NB4 (cell line): ENCODE results near the gene COL16A1.

Experiments used
- POLR2A ChIP-seq: IDR thresholded peaks from 2 replicates; pipeline ENCODE4 v1.6.1; 2011; ENCODE audit warnings: mild to moderate bottlenecking; ENCODE audit not compliant: insufficient read length; ENCODE audit errors: extremely low read depth
- TF ChIP-seq, protein P1 (sequence below): IDR thresholded peaks from one replicate; pipeline ENCODE4 v1.5.1; 2012; ENCODE audit warnings: low read depth, low read length
- TF ChIP-seq, protein P2 (sequence below): IDR thresholded peaks from 2 replicates; pipeline ENCODE4 v1.6.1; 2011; ENCODE audit warnings: low read depth, low read length

DNA sequence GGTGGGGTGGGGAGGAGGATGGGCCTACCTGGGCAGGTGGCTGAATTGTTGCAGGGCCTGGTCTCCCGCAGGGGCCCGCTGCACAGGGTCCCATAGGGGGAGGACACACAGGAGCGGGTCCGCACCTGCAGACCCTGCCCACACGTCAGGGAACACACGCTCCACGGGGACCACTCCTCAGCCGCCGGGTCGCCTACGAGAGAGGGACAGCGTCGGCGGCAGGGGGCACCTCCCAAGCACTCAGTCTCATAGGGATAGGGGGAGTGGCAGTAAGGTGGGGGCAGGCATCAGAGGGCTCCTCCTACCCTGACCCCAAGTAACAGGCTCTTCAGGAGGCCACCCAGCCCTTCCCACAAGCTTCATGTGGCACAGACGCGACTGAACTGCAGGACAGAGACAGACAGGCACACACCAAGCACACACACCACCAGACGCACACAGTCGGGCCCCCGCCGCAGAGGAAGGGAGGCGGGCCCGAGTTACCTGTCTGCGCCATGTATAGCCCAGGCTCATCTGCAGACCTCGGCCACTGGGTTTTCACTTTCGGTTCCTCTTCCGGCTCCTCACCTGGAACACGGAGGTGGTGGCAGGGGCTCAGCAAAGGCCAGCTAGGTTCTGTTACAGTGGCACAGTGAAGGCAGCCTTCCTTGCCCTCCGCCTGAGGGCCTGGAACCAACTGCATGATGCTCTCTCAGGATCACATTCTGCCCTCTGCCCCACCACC, 40.5 kb upstream of the COL16A1 start:
- TF ChIP-seq, protein P1, sequence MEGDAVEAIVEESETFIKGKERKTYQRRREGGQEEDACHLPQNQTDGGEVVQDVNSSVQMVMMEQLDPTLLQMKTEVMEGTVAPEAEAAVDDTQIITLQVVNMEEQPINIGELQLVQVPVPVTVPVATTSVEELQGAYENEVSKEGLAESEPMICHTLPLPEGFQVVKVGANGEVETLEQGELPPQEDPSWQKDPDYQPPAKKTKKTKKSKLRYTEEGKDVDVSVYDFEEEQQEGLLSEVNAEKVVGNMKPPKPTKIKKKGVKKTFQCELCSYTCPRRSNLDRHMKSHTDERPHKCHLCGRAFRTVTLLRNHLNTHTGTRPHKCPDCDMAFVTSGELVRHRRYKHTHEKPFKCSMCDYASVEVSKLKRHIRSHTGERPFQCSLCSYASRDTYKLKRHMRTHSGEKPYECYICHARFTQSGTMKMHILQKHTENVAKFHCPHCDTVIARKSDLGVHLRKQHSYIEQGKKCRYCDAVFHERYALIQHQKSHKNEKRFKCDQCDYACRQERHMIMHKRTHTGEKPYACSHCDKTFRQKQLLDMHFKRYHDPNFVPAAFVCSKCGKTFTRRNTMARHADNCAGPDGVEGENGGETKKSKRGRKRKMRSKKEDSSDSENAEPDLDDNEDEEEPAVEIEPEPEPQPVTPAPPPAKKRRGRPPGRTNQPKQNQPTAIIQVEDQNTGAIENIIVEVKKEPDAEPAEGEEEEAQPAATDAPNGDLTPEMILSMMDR: no peak
- no peak for TF ChIP-seq POLR2A
- TF ChIP-seq, protein P2, sequence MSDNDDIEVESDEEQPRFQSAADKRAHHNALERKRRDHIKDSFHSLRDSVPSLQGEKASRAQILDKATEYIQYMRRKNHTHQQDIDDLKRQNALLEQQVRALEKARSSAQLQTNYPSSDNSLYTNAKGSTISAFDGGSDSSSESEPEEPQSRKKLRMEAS: no peak
